Activated CD8-positive, alpha-beta memory T cell treated with anti-CD3 and anti-CD28 coated beads, Interleukin-2, amount 50 U/mL, for 4 hours (primary cell): ENCODE data around the gene OPN3.
A peak's percentile ranks its signal among the peaks of the same experiment; 100 is the strongest.

ENCODE experiments used
- DNase-seq: peaks from one replicate; pipeline ENCODE4 v3.0.0-alpha.2; 2020

The OPN3 gene

GRCh38 chr1:241644259-241644658, 4.1 kb upstream of the OPN3 start:
- DNase-seq = no peak

- no peak for DNase-seq
Observed at GRCh38 chr1:241642593-241642944, 2.4 kb upstream of the OPN3 start.

GRCh38 chr1:241641773-241642592, 1.8 kb upstream of the OPN3 start:
- DNase-seq = no peak

- no peak for DNase-seq
Observed at GRCh38 chr1:241640867-241641622, 876 bp upstream of the OPN3 start.

- no peak for DNase-seq
Observed at GRCh38 chr1:241639623-241640148, 483 bp downstream of the OPN3 start.

- DNase-seq = no peak
Observed at GRCh38 chr1:241638909-241639622, 1.1 kb downstream of the OPN3 start.

- DNase-seq = no peak
Observed at GRCh38 chr1:241638099-241638682, 2.0 kb downstream of the OPN3 start.

- DNase-seq = no peak
Observed at GRCh38 chr1:241637604-241638003, 2.6 kb downstream of the OPN3 start.

GRCh38 chr1:241637046-241637590, 3.1 kb downstream of the OPN3 start:
- DNase-seq = no peak

- DNase-seq = no peak
Observed at GRCh38 chr1:241636291-241636690, 3.9 kb downstream of the OPN3 start.

GRCh38 chr1:241635556-241636152, 4.5 kb downstream of the OPN3 start:
- DNase-seq = no peak

GRCh38 chr1:241632987-241633386, 7.2 kb downstream of the OPN3 start:
- DNase-seq = no peak

GRCh38 chr1:241631674-241632073, 8.5 kb downstream of the OPN3 start:
- no peak for DNase-seq

- DNase-seq = no peak
Observed at GRCh38 chr1:241630899-241631298, 9.3 kb downstream of the OPN3 start.

- DNase-seq = no peak
Observed at GRCh38 chr1:241630476-241630875, 9.7 kb downstream of the OPN3 start.

GRCh38 chr1:241630005-241630404, 10.2 kb downstream of the OPN3 start:
- DNase-seq = no peak

GRCh38 chr1:241627453-241628259, 12.5 kb downstream of the OPN3 start:
- DNase-seq = peak; percentile 32

- no peak for DNase-seq
Observed at GRCh38 chr1:241624935-241625334, 15.2 kb downstream of the OPN3 start.

GRCh38 chr1:241622669-241623068, 17.5 kb downstream of the OPN3 start:
- no peak for DNase-seq

GRCh38 chr1:241617426-241617825, 22.7 kb downstream of the OPN3 start:
- DNase-seq = no peak
